SIG-M5 (cell line): ENCODE measurements around the gene NUP37.
A peak's percentile ranks its signal among the peaks of the same experiment; 100 is the strongest.
"Not testable (repeated sequence)": the region's sequence is repeated elsewhere in the genome, so short reads cannot be mapped to it uniquely, and the experiment has no call there.

Experiments
- DNase-seq: peaks from one replicate; lab custom pipeline; 2025; lab: John Stamatoyannopoulos, UW

The NUP37 gene, protein sequence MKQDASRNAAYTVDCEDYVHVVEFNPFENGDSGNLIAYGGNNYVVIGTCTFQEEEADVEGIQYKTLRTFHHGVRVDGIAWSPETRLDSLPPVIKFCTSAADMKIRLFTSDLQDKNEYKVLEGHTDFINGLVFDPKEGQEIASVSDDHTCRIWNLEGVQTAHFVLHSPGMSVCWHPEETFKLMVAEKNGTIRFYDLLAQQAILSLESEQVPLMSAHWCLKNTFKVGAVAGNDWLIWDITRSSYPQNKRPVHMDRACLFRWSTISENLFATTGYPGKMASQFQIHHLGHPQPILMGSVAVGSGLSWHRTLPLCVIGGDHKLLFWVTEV

DNA sequence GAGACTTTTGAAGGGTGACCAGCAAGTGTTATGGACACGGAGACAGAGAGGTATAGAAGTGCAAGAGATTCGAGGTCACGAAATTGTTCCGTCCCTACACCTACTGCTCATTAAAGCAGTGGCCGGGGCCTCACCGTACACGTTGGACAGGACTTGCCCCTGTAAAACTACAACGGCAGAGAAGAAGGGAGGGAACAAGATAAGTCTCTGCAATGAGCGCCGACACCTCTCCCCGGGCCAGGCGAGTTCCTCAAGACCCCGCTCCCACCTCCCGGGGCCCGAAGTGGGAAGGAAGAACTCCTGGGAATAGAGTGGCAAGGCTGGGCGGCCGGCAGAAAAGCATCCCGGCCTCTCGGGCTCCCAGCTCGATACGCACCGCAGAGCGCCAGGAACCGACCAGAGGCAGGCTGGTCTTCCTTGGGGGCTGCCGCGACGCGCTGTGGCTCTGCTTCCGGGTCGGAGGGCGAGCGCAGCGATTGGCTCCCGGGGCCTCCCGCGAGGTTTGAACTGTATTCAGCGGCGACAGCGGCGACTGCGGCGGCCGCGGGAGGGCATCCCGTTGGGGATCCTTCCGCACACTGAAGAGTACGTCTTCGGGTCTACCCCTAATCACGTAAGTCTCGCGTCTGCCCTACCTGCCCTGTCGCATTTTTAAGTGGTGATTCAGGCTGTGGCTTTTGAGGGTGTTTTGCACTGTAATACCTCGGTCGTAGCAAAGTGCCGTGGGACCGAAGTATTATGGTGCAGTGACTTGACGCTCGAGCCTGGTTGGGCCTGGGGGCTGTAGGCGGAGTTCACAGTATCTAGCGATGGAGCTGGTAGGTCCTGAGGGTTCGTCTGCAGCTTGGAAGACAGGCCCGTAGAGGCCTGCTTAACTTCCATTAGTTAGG lies at the start of gene NUP37, which contains the start of gene PARPBP:
Gene NUP37, minus strand, starts transcription at position 441 of the 890 bp plus-strand sequence. CDS start 1,596 bp downstream, outside the sequence.
Gene PARPBP, plus strand, starts transcription at position 510 of the 890 bp plus-strand sequence. CDS start 3,706 bp downstream, outside the sequence.
- peak; percentile 56 for DNase-seq

DNA sequence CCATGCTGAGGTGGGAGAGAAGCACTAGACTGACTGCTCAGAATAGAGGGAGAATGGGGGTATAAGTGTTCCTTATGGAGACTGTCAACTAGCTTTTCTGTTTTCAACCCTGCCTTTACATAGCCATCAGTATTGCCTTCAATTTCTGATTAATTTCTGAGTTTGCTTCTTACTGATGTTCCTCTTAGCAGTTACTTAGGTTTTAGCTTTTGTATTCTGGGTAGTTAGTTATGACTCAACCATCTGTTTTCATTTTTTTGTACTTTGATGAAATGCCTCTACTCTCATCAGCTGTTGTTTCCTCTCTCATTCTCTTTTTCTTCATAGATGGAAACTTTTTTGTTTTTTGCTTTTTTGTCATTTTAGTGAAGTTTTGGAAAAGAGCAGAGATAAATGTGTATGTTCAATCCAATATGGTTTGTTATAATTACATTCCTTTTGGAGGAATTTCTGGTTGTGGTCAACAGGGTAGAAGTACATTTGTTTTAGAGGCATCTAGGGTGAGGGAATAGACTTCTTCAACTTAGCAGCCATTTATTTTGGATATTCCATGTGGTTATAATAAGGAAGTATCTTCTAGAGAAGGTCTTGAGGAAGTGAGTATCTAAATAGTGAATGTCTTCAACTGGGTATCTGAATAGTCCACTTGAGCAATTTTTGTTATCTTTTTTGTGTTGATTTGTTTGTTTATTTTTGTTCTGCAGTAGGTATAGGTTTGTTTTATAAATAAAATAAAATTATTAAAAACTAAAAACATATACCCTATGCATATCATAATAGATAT lies 48.1 kb upstream of the NUP37 start:
- DNase-seq, result no peak

DNA sequence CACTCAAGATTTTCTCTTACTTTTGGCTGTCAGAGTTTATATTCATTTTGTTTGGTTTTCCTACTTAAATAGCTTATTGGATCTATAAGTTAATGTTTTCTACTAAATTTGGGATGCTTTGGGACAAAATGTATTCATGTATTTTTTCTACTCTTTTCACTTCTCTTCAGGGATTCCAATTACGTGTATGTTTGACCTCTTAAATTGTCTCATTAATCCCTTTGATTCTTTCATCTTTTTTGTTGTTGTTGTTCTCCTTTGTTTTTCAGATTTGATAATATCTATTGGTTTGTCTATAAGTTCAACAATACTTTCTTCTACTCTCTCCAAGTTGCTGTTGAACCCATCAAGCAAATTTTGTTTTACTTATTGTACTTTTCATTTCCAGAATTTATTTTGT lies 43.5 kb upstream of the NUP37 start:
- DNase-seq, result no peak

DNA sequence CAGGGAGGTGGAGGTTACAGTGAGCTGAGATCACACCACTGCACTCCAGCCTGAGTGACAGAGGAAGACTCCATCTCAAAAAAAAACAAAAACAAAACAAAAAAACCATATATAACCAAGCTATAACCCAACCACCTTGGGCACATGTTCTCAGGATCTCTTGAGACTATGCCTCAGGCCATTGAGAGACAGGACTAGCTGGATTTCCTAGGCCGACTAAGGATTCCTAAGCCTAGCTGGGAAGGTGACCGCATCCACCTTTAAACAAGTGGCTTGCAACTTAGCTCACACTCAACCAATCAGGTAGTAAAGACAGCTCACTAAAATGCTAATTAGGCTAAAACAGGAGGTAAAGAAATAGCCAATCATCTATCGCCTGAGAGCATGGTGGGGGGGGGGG lies 35.3 kb upstream of the NUP37 start:
- not testable (repeated sequence) for DNase-seq

DNA sequence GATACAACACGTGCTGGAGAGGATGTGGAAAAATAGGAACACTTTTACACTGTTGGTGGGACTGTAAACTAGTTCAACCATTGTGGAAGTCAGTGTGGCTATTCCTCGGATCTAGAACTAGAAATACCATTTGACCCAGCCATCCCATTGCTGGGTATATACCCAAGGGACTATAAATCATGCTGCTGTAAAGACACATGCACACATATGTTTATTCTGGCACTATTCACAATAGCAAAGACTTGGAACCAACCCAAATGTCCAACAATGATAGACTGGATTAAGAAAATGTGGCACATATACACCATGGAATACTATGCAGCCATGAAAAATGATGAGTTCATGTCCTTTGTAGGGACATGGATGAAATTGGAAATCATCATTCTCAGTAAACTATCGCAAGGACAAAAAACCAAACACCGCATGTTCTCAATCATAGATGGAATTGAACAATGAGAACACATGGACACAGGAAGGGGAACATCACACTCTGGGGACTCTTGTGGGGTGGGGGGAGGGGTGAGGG lies 27.2 kb upstream of the NUP37 start:
- DNase-seq, result not testable (repeated sequence)

DNA sequence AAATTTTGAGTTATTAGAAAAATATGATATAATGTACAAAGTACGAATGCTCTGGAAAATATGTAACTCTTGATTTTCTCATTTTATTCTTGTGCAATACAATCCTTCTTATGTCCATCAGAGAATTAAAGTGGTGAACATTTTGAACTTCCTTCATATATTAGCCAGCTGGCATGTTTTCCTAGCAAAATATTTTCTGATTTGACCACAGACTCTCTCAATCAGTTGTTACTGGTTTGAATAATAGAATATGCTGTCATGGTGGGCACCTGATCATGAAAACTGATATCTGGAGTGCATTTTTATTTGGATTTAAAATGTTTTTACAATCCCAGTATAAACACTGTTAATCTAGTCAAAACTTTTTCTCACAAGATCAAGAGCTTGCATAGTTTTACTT lies 24.3 kb upstream of the NUP37 start:
- DNase-seq, result no peak

DNA sequence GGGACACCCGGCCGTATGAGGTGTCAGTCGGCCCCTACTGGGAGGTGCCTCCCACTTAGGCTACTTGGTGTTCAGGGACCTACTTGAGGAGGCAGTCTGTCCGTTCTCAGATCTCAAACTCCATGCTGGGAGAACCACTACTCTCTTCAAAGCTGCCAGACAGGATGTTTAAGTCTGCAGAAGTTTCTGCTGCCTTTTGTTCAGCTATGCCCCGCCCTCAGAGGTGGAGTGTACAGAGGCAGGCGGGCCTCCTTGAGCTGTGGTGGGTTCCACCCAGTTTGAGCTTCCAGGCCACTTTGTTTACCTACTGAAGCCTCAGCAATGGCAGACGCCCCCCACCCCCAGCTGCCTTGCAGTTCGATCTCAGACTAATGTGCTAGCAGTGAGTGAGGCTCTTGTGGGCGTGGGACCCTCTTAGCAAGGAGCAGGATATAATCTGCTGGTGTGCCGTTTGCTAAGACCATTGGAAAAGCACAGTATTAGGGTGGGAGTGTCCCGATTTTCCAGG lies 23.0 kb upstream of the NUP37 start:
- DNase-seq, result not testable (repeated sequence)

DNA sequence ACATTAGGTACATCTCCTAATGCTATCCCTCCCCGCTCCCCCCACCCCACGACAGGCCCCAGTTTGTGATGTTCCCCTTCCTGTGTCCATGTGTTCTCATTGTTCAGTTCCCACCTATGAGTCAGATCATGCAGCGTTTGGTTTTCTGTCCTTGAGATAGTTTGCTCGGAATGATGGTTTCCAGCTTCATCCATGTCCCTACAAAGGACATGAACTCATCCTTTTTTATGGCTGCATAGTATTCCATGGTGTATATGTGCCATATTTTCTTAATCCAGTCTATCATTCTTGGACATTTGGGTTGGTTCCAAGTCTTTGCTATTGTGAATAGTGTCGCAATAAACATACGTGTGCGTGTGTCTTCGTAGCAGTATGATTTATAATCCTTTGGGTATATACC lies 17.7 kb upstream of the NUP37 start:
- not testable (repeated sequence) for DNase-seq

DNA sequence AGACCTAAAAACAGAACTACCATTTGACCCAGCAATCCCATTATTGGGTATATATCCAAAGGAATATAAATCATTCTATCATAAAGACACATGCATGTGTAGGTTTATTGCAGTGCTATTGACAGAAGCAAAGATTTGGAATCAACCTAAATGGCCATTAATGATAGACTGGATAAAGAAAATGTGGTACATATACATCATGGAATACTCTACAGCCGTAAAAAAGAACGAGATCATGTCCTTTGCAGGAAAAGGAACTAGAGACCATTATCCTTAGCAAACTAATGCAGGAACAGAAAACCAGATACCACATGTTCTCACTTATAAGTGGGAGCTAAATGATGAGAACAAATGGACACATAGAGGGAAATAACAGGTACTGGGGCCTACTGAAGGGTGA lies 11.5 kb upstream of the NUP37 start:
- not testable (repeated sequence) for DNase-seq

DNA sequence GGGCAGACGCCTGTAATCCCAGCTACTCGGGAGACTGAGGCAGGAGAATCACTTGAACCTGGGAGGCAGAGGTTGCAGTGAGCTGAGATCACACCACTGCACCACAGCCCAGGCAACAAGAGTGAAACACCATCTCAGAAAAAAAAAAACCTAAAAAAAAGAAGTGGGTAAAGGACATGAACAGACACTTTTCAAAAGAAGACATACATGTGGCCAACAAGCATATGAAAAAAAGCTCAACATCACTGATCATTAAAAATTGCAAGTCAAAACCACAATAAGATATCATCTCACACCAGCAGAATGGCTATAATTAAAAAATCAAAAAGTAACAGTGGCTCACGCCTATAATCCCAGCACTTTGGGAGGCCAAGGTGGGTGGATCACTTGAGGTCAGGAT lies 10.8 kb upstream of the NUP37 start:
- DNase-seq, result not testable (repeated sequence)

DNA sequence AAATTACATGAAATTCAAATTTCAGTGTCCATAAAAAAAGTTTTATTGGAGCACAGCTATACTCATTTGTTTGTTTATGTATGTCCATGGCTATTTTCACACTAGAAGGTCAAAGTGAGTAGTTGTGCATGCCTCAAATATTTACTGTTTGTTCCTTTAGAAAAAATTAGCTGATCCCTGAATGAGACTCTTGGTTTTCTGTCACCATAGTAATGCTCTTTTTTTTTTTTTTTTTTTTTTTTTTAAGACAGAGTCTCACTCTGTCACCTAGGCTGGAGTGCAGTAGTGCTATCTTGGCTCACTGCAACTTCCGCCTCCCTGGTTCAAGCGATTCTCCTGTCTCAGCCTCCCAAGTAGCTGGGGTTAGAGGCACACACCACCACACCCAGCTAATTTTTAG lies 1.4 kb upstream of the NUP37 start:
- not testable (repeated sequence) for DNase-seq

DNA sequence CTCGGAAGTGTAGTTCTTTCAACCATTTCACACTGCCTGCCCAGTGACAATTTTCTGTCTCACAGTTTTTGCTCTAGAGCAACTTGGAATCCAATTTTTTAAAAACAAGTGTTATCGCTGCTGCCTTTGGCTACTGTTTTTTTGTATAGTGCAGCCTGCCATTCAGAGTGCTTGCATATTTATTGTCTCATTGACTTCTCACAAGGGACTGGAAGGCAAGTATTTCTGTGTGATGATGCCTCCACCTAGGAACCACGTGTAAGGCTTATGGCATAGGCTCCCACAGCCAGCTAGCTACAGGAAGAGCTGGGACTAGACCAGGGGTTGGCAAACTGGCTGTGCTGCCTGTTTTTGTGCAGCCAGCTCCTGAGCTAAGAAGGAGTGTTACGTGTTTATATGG lies 972 bp upstream of the NUP37 start:
- no peak for DNase-seq

DNA sequence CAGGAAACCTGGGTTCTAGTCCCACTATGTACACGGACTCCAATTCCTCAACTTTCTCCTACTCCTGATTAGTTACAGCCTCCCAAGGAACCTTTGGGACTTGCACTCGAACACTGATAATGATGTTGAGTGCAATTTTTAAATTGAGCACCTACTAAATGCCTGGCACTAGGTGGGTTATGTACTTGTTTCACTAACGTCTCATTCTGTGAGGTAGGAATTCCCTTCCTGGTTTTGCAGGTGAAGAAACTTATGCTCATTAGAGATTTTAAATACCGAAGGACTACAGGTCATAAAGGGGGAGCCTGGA lies 605 bp upstream of the NUP37 start:
- no peak for DNase-seq

DNA sequence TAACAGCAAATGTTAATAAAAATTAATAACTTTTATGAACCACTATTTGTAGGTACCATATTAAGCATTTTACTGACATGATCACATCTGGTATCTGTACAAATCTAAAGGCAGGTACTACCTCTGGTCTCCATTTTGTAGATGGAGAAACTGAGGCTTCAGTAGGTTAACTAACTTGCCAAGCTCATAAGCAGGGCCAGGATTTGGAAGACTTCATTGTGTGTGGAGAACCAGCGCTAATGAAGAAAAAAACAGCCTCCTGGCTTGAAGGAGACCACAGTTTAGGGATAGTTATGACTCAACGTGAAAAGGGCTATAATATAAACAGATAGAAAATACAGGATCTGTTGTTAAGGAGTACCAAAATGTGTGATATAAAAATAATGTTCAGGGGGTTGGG lies 1.0 kb downstream of the NUP37 start:
- no peak for DNase-seq

DNA sequence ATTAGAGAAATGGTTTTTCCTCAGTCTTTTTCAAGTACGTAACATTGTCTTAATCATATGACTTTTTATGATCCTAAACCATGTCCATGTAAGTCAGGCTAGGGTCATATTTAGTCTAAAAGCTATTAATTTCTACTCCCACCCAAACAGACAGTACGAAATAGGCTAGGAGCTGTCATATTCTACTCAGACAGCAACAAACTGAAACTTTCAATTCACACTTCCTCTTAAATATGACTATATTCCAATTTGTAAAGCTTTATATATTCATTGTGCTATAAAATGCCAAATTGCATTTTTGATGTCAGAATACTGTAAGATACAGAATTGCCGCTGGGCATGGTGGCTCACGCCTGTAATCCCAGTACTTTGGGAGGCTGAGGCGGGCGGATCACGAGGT lies 3.5 kb downstream of the NUP37 start:
- no peak for DNase-seq

DNA sequence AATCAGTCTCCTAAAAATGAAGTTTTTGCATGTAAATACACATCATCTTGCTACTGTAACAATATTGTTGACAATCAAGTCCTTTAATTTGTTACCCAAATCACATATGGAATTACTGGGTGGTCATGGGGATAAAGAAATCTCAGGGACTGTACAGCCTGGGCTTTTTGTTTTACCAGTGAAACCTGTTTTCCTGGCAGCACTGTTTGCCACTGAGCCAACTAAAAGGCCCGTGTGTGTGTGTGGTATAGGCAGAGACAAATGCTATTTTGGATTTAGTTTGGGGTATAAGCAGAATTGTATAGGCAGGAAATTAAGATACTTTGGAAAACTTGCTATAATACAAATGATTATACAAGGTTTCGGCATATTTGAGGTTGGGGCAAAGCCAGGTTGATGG lies 5.7 kb downstream of the NUP37 start:
- DNase-seq, result no peak

DNA sequence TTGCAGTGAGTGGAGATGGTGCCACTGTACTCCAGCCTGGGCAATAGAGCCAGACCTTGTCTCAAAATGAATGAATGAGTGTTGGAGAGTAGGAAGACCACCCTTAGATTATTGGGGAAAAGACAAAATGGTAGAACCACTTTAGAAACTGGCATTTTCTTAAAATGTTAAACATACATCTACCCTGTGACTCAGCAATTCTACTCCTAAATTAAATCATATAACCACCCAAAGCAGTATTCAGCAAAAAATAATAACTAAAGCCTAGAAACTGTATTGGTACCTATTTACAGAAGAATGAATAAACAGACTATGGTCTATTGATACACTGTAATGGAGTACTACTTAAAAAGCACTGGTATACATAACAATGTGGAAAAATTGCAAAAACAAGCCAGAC lies 9.1 kb downstream of the NUP37 start:
- no peak for DNase-seq

DNA sequence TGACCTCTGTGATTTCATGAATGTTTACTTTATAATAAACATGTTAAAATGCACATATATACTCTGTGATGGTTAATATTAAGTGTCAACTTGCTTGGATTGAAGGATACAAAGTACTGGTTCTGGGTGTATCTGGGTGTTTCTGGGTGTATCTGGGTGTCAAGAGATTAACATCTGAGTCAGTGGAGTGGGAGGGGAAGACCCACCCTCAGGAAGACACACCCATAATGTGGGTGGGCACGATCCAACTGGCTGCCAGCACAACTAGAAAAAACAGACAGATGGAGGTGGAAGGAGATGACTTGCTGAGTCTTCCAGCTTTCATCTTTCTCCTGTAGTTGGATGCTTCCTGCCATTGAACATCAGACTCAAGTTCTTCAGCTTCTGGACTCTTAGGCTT lies 11.9 kb downstream of the NUP37 start:
- no peak for DNase-seq

DNA sequence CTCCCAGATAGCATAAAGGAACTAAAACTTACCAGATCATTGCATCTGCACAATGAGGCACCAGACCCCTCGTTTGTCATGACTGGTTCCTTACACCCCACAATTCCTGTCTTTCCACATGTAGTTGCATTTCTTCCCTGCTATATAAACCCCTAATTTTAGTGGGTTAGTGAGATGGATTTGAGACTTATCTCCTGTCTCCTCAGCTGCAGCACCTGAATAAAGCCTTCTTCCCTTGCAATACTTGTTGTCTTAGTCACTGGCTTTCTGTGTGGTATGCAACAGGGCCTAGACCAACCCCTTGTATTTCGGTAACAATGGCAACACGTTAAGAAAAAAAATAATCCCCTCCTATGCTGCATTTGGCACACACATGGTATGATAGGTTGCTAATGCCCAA lies 13.0 kb downstream of the NUP37 start:
- DNase-seq, result no peak

DNA sequence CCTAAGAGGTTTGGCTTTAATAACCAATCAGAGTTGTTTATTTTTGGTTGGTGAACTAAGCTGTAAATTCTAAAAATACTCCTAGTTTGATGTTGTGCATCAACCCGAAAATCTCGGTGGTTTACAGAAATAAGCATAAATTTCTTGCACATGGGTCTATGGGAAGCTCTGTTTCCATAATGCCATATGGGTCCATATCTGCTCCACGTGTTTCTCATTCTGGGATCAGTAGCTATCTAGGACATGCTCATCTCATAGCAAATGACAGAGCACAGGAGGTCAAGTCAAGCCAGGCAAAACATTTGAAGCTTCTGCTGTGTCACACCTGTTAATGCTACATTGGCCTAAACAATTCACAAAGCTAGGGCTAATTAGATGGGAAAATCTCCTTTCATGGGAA lies 23.1 kb downstream of the NUP37 start:
- no peak for DNase-seq

DNA sequence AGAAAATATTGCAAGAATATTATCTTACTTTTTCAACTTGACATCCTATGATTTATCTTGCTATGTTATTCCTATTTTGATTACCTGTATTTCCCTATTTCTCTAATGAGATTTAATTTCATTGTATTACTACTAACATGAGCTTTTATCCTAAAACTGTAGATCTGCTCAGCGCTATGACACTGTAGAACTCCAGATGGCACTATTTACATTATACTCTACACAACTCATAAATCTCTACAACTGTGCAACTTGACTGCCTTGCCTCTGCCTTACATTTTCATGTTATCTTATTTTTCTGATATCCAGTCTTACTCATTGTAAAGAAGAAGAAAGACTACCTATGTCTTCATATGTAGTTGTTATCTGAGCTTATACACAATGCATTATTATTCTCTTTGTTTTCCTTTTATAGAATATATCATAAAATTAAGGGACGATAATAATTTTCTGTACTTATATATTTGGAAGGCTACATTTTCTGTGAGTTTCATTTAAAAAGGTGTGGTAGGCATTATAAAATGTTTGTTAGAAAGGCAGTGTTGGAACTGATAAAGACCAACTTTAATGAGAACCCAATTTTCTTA lies 24.1 kb downstream of the NUP37 start:
- no peak for DNase-seq

DNA sequence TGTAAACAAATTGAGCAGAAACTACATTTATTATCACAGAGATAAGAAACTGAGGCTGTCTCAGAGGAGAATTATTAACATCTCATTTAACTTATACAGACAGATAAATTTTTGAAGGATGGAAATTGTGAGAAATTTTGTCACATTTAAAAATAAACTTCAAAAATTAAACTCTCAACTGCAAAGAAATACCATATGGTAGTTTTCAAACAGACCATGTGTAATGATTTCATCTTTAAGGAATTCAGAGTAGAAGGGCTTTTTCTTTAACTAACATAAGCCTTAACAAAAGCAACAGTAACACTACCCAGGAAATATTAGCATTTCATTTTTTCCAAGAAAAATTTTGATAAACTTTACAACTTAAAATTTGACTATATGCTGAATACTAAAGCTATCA lies 26.6 kb downstream of the NUP37 start:
- DNase-seq, result no peak
